HepG2 (cell line): ENCODE results near the gene AP4S1. TPM values are rescaled to one million over a fixed set of nuclear protein-coding genes. Genes with fewer than 3 reads are reported as not detected.

Experiments used
- BORCS8-MEF2B ChIP-seq: sonication (generic); formaldehyde crosslinking; IDR thresholded peaks from 2 replicates; pipeline ENCODE4 v1.8.0; 2022; ENCODE audit warnings: mild to moderate bottlenecking, missing genetic modification reagents
- IKZF1 ChIP-seq: fragments of 450-650 bp; IDR thresholded peaks from 2 replicates; pipeline ENCODE4 v1.7.1; 2016
- ZEB1 ChIP-seq: IDR thresholded peaks from 2 replicates; pipeline ENCODE4 v1.6.1; 2012; ENCODE audit warnings: mild to moderate bottlenecking, low read depth, inconsistent platforms; ENCODE audit not compliant: insufficient replicate concordance
- ZFP41 ChIP-seq: sonication (generic); formaldehyde crosslinking; IDR thresholded peaks from 2 replicates; pipeline ENCODE4 v1.4.0; 2020; ENCODE audit warnings: mild to moderate bottlenecking, missing genetic modification reagents, borderline replicate concordance
- ZNF407 ChIP-seq: sonication (generic); formaldehyde crosslinking; IDR thresholded peaks from one replicate; pipeline ENCODE4 v1.5.1; 2020; ENCODE audit warnings: mild to moderate bottlenecking, missing genetic modification reagents; ENCODE audit errors: not compliant biosample characterization
- ZNF574 ChIP-seq: sonication (generic); formaldehyde crosslinking; IDR thresholded peaks from 2 replicates; pipeline ENCODE4 v1.4.0; 2020; ENCODE audit warnings: missing genetic modification reagents
- ZNF7 ChIP-seq: IDR thresholded peaks from 2 replicates; pipeline ENCODE4 v1.6.1; 2016; ENCODE audit warnings: missing biosample characterization, missing genetic modification reagents
- ZNF768 ChIP-seq: sonication (generic); formaldehyde crosslinking; IDR thresholded peaks from 2 replicates; pipeline ENCODE4 v1.4.0; 2020; ENCODE audit warnings: missing genetic modification reagents
- ZNF878 ChIP-seq: sonication (generic); formaldehyde crosslinking; IDR thresholded peaks from 2 replicates; pipeline ENCODE4 v1.8.1; 2023; ENCODE audit warnings: mild to moderate bottlenecking, missing genetic modification reagents, moderate library complexity
- ZXDC ChIP-seq: sonication (generic); formaldehyde crosslinking; IDR thresholded peaks from 2 replicates; pipeline ENCODE4 v1.5.0; 2020; ENCODE audit warnings: mild to moderate bottlenecking, missing genetic modification reagents
- polyA plus RNA-seq, 8 experiments: library from polyadenylated mRNA; depleted of rRNA in 3 of 8; stranded (reverse) in 7 of 8; unstranded in 1 of 8; fragments of >200 nt; fragmentation: Illumina TruSeq in 4 of 8; extraction: Trizol in 4 of 8; gene quantifications; 2 replicates each; pipeline versions ENCODE4 v1.2.1 to v1.2.3, GENCODE V29; 2011 to 2016; ENCODE audit warnings: low read depth in 4 of 8, missing spikeins in 1 of 8, mixed read lengths in 1 of 8; ENCODE audit not compliant: insufficient read depth in 1 of 8
- total RNA-seq, 5 experiments: library from RNA; depleted of rRNA; stranded (reverse); fragments of >200 nt; fragmentation: Illumina TruSeq; extraction: Trizol; gene quantifications; 2 replicates each; pipeline ENCODE4 v1.2.3, GENCODE V29; 2016; ENCODE audit warnings: low read depth in 1 of 5

Gene AP4S1
- total and polyA plus RNA-seq, 2 of the 13 experiments (the other 11 are each of a cell fraction or from before 2014, with no cell fraction given) = 3.9 to 21.1 TPM

DNA sequence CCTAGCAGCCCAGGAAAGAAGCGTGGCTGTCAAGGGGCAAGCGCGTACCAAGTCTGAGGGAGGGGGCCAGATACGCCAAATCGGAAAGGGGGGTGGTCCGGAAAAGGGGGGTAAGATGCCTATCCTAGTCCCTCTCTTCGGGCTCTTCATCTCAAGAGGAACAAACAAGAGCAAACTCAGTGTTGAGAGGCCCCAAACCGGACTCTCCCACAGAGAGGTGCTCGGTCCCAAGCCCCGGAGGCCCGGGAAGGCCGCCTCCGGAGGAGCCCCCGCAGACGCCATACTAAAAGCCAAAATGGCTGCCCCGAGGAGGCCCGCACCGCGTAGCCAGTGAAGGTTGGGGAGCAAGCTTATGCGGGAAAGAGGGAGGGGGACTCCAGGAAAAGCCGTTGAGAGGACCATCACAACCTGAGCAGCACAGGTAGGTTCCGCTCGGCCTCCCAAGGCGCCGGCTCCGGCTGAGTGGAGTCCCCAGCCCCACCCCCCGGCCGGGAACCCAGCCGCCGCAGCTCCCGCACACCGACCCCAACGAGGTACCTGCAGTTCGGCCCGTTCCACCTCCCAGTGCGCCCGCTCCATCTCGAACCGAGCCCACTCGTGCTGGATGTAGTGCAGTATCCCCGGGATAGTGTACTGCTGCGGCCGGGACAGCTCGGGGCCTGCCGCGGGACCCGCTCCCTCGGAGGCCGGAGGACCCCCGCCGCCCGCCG is at the start of gene AP4S1 (continued):
- TF ChIP-seq ZNF407 (CRISPR knock-in tag) (peak; percentile 90), ZNF768 (CRISPR knock-in tag) (peak; percentile 66; the same call in 1 of the 2 replicates), ZXDC (CRISPR knock-in tag) (no peak), IKZF1 (no peak), ZNF7 (CRISPR knock-in tag) (no peak; the same call in 1 of the 2 replicates), ZFP41 (CRISPR knock-in tag) (peak; percentile 96), ZEB1 (no peak), ZNF878 (CRISPR knock-in tag) (peak; percentile 21; the same call in 1 of the 2 replicates), ZNF574 (0 out of 2 replicates have a peak, but pooled peaks have one; percentile 28), BORCS8-MEF2B (CRISPR knock-in tag) (no peak; the same call in none of the 2 replicates)
